Stimulated activated CD4-positive, alpha-beta T cell treated with anti-CD3 and anti-CD28 coated beads, Interleukin-4, amount 100 ng/mL, for 1 hour (primary cell): Measurements from ENCODE around the gene ANGPTL7.
"Not testable (repeated sequence)": the region's sequence is repeated elsewhere in the genome, so short reads cannot be mapped to it uniquely, and the experiment has no call there.

Experiments used
- DNase-seq: peaks from one replicate; pipeline ENCODE4 v3.0.0-alpha.2; 2020

Gene ANGPTL7

DNA sequence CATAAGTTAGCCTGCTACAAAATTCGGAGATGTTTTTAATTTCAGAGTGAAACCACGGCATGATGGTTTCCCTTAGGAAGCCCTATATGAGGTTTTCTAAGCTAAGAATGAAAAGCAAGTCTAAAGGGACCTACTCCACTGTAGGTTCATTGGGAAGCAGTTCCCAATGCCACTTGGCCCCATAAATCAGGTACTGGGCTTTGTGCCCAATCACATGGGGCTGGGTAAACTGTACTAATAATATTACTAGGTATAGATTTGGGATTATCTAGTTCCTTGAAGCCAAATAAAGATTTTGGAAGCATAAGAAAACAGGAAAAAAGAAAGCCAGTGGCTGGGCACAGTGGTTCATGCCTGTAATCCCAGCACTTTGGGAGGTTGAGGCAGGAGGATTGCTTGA lies 19.1 kb upstream of the ANGPTL7 start:
- DNase-seq, result no peak

DNA sequence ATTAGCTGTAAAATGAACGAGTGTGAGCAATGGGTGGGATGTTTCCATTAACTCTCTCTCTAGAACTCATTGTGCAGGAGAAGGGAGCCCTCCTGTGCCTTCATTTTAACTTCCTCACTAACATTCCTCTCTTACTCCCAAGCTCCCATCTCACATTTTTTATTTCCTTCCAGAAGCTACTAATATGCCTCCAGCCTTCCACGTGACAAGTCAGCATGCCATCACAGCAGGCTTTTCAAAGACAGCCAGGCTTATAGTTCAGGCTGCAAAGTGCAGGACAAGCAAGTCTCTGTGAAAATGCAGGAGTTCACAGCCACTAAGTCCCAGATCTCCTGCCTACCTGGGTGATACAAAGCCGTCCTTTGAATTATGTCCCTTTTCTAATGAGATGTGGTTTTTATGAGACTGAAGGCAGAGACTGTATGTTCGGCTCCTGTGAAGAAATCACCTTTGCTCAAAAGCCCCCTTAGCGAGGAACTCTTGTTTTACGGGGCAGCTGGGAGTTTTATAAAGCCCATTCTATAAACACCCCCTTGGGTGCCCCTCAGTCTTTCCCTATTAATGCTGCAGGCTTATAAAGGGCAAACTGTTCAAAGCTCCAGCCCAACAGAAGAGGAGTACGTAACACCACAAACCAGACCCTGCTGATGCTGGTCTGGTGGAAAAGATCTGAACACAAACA lies 14.8 kb upstream of the ANGPTL7 start:
- DNase-seq, result no peak

DNA sequence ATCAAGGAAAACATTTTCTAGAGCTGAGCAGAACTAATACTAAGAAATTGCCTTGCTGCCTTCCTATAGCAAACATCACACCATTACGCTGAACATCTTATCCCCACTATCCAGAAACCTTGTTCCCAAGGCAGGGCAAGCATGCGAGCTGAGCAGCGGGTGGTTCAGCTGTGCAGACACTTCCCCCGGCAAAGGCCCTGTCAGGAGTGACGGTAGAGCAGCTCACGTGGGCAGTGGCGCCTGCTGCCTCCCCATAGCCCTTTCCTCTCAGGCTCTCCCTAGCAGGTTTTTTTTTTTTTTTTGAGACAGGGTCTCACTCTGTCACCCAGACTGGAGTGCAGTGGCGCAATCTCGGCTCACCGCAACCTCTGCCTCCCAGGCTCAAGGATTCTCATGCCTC lies 13.7 kb upstream of the ANGPTL7 start:
- DNase-seq, result no peak

DNA sequence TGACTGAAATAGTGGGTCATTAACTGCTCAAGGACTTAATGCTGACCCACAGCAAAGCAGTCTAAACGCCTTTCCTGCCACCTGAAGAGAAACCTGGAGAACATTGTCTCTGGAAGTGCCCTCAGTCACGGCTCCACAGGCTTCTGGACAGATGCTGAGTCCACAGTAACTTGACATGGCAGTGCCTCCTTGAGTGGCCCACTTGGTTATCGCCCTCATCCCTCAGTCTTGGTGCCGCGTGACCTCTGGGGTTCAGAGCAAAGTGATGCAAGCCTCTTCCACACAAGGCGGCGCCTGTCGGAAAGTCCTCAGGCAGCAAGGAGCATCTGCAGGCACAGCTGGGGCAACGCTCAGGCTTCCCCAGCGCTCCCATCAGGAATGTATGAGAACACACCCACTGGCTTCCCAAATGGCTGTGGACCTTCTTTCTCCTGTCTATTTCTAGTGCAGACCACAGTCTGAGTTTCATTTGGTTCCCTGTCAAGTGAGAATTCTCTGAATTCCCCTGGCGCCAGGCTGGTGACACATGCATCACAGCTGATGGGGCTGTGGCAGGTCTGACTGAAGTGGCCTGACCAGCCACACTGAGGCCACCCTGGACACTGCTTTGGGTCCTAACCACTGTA lies 13.0 kb upstream of the ANGPTL7 start:
- no peak for DNase-seq

DNA sequence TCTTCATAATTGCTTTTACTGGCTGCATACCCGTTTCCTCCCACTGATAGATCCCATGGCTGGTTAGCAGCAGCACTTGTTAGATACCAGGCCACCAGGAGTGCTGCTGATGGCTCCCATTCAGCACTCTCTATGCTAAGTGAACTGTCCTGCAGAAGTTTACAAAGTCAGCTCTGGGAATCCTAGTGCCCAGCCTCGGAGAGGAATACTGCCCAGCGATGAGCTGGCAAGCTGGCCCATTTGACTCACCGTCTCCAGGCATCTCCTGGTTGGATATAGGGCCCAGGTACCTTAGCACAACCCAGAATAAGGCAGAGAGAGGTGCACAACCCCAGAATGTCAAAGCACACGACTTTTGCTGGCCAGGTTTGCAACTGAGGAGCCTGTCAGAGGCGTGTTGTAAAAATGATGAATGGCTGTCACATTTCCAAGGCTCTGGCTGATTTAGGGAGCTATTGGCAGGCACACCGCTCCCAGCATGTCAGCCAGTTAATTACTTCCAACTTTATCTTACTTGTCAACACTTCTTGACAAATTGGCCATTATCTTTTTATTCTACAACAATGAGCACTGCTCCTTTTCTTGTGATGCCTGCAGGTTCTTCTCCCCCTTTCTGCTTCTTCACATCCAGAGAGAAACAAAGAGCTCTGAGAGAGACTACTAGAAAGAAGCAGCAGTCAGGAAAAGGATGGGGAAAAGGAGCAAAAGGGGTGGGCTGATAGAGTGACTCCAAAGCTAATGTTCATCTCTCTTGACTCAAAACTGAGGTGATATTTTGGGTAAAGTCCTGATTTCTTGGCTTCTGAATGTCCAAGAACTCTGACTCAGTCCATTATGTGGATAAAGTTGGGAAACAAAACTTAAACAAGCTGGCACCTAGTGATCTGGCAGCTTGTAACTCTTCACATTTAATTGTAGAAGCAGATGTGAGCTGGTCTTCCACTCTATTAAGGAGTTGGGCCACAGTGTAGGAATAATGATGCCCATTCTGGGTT lies 10.8 kb upstream of the ANGPTL7 start:
- DNase-seq, result no peak

DNA sequence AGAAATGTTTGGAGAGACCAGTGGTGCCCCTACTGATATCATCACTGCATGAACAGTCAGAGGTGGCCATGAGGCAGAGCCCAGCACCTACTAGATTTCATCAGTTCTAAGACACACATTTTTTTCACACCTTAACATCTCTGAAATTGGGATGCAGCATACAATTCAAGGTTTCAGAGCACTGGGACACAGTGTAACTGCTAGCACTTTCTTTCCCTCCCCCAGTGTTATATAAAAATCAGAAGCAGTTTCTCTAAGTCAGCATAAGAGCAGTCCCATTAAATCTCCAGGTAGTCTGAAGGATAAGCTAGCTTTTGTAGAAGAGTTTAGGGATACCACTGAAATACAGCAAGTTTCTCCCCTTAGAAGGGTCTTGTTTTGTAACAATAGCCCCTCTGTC lies 10.0 kb upstream of the ANGPTL7 start:
- DNase-seq, result no peak

DNA sequence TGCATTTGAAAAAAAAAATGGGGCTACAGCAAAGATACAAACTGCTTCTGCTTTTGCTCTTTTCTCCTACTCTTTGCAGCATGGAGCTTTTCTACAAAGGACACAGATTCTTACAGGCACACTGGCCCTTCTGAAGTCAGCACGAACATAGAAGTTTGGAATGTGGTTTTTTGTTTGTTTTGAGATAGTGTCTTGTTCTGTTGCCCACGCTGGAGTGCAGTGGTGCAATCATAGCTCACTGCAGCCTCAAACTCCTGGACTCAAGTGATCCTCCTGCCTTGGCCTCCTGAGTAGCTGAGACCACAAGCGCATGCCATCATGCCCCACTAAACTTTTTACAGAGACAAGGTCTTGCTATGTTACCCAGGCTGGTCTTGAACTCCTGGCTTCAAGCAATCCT lies 9.4 kb upstream of the ANGPTL7 start:
- DNase-seq, result not testable (repeated sequence)

DNA sequence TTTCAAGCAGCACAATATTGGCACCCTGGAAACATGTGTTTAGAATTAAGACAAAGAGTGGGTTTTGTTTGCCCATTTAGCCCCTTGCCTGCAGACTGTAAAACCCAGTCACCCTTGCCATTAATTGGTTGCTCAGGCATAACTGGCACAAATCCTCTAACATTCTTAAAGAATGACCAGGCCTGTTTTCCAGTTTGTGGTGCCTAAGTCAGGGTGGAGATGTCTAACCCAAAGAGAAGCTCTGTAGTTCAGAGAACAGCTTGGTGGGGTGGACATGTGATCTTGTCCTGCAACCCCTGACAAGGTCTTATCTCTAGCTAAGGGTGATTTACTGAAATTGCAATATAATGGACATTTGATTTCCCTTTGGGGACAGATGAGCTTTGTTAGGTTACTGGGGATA lies 8.8 kb upstream of the ANGPTL7 start:
- DNase-seq, result no peak

DNA sequence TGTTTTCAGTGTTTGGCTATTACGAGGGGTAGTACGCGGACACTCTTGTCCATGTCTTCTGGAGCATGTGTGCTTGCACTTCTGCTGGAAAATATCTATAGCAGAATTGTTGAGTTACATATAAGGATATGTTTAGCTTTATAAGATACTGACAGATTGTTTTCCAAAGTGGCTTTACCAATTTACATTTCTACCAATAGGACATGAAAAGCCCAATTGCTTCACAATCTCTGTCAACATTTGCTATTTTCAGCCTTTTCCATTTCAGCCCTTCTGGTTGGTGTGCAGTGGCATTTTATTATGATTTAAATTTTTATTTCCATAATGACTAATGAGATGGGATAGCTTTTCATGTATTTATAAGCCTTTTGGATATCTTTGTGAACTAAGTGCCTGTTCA lies 6.3 kb upstream of the ANGPTL7 start:
- DNase-seq, result no peak

DNA sequence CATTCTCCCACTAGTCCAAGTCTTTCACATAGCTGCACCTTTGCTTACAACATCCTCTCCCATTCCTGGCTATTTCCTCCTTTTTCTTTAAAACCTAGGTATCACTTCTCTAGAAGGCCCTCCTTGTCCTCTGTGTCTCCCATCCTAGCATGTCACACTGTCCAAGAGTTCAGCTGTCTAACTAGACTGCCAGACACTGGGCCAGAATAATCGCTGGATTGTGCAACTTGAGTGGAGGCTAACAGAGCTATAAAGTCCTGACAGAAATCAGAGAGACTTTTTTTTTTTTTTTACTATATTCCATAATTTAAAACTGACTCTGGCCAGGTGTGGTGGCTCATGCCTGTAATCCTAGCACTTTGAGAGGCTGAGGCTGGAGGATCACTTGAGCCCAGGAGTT lies 4.2 kb upstream of the ANGPTL7 start:
- no peak for DNase-seq

DNA sequence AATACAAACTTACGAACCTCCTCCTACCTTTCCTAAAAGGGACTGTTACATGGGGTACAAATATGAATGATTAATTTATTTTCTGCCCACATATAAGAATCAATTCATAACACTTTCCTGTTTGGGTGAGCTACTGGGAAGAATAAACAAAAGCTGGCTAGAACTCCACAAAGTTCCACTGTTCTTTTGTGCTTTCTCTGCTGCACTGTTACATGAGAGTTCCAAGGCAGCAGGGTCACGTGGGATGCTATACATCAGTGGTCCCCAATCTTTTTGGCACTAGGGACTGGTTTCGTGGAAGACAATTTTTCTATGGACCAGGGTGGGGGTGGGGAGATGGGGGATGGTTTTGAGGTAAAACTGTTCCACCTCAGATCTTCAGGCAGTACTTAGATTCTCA lies 2.2 kb upstream of the ANGPTL7 start:
- no peak for DNase-seq

DNA sequence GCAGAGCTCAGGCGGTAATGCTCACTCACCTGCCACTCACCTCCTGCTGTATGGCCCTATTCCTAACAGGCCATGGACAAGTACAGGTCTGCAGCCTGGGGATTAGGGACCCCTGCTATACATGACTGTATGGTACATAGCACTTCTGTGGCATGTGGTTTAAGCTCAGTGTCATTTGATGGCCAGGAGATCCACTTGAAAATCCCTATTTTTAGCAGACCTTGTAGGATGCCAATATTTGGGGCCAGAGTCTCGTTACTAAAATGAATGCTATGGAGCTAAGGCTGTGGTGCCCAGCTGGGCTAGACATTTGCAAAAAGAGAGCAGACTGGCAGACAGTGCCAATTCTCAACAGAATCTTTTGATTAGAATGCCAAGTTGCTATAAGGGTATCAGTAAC lies 1.7 kb upstream of the ANGPTL7 start:
- no peak for DNase-seq

DNA sequence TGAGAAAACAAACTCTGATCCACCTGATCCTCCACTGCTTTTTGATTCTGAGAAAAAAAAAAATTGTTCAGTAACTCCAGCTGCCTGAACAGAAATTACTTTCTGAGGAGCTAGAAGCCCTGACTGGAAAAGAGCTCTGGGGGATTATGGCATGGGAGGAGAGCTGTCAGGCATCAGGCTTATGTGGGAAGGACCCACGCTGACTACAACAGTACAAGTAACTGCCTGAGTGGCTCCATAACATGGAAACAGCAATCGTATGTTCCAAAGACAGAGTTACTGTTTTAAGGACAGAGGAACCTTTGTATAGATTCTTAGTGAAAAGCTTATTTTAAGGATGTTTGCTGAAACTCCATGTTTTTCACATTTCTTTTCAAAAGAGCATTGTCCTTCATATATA lies 1.2 kb upstream of the ANGPTL7 start:
- DNase-seq, result no peak

DNA sequence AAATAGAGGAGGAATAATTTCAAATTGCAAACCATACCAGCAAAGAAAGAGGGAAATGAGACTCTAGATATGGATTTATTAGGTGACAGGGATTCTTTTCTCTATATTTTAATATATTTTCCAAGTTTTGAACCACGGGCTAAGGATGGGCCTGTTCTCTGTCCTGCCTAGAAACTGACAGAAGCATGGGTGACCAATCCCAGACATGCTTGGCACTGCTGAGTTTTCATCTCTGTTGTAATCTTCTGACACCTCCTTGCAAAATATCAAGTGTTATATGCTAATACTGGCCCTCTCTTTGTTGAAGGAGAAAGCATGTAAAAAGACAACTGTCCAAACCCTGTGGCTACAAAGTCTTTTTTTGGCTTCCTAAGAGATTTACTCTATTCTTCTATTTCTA lies 774 bp upstream of the ANGPTL7 start:
- no peak for DNase-seq

DNA sequence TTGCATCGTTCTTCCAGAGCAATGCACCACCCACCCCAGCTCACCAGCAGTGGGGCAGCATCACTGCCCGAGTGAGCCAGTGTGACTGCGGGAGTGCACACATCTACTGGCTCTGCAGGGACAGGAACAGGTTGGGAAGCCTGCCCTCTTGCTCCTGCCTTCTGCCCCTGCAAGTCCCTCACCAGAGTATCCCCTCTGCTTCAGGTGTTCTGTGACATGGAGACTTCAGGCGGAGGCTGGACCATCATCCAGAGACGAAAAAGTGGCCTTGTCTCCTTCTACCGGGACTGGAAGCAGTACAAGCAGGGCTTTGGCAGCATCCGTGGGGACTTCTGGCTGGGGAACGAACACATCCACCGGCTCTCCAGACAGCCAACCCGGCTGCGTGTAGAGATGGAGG lies 4.2 kb downstream of the ANGPTL7 start:
- no peak for DNase-seq

DNA sequence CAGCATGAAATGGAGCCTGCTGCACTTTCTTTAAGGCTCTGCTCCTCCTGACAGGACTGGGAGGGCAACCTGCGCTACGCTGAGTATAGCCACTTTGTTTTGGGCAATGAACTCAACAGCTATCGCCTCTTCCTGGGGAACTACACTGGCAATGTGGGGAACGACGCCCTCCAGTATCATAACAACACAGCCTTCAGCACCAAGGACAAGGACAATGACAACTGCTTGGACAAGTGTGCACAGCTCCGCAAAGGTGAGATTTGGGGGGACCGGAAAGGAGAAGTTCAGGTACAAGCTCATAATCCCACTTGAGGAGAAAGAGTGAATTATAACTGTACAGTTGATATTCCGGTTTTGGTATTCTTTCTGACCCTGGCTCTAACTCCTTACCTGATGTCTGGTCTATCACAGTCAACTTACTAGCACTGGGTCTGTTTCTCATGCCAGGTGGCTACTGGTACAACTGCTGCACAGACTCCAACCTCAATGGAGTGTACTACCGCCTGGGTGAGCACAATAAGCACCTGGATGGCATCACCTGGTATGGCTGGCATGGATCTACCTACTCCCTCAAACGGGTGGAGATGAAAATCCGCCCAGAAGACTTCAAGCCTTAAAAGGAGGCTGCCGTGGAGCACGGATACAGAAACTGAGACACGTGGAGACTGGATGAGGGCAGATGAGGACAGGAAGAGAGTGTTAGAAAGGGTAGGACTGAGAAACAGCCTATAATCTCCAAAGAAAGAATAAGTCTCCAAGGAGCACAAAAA lies 5.4 kb downstream of the ANGPTL7 start:
- DNase-seq, result no peak

DNA sequence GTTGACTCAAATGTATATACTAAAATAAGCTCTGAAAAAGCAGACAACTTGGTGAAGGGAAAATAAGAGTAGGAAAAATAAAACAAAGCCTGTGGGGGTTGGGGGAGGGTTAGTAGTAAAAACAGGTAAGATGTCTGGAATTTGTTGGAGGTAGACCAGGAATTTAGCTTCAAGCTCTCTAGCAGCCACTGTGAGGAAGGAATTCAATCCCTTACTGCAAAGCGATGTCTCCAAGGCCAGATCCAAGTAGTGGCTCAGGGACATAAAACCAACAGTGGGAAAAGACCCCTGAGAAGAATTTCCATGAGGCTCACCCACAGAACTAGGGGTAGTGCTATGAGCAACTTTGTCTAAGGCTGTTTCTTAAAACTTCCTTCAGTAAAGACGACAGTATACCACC lies 7.8 kb downstream of the ANGPTL7 start:
- DNase-seq, result no peak

DNA sequence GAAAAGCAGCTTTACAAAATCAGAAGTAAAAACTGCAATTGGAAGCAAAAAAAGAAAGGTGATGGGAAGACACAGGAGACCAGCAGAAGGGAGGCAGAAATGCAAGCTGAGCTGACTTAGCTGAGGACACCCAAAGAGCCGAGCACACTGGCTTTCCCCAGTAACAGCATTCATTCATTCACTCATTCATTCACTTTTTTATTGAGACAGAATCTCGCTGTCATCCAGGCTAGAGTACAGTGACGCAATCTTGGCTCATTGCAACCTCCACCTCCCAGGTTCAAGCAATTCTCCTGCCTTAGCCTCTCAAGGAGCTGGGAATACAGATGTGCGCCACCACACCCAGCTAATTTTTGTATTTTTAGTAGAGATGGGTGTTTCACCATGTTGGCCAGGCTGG lies 8.2 kb downstream of the ANGPTL7 start:
- no peak for DNase-seq

DNA sequence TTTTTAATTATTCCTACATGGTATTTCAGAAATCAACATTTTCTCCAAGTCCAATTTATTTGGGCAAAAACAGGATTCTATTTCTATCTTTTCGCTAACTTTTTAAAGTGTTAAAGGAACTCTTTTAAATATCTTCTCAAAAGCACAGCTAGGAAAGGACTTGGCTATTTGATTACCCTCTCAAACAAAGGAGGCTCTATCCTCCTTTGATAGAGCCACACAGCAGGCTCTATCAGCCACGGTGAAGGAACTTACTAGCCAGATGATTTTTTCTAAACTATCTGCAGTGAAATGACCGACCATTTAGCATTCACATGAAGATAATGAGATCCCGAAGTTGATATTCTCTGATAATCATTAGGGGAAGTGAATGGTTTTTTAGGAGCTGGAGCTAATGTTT lies 9.1 kb downstream of the ANGPTL7 start:
- no peak for DNase-seq

DNA sequence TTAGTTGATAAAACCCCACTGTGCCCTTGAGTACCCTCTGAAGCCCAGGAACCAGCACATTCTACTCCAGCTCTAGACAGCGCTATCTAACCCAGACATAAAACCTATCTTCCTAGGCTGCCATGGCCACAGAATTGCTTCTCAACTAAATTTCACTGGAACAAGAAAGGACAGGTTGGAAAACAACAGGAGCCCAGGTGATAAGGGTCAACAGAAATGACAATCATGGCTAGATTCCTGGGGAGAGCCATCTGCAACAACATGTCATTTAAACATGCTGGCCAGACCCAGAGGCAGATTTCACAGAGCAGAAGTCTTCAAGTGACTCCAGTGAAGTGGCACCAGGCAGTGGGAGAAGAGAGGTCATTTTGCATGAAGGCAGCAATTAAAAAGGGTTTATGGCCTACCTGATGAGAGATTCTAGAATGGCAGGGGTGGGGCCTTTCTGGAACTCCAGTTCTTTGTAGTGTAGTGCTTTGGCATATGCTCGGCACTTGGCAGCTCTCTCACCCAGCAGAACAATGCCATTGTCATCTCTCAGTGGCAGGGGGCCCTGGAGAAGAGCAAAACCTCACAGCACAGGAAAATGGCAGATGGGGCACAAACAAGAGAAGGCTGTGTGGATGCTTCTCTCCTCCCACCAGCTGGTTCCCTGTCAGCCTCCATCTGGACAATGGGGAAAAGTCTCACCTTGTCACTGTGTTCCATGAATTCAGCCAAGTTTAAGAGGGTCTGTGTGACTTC lies 9.9 kb downstream of the ANGPTL7 start:
- no peak for DNase-seq

DNA sequence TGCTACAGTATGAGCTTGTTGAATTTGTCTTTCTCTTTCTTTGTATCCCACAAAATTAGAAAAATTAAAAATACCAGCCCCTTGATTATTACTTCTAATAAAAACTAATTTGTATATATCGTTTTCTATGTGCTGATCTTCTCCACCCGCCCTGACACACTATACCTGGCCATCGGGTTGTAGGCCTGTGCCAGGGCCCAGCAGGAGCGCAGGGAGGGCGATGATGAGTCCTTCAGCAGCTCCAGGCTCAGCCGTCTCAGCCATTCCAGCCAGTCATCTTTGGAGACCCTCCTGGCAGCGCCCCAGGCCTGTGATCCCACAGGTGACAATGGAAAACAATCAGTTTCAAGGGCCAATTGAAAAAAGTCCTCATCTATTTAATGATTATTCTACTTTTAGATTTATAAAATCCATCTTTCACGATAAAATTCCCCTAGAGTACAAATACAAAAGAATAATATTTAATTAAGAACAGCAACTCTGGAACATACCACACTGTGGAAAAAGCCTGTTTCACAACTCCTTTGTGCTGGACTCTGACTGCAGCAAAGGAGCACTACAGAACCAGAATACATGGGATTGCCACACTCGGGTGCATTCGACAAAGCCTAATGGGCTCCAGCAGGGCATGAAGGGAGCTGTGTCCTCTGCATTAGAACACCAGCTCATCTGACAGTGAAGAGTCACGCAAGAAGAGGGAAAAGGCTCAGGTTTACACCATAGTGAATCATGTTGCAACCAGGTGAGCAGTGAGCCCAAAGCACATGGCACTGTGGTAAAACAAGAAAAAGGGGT lies 15.4 kb downstream of the ANGPTL7 start:
- DNase-seq, result no peak
